GM12878 (cell line): ENCODE data around the gene GSTCD. TPM values are rescaled to one million over a fixed set of nuclear protein-coding genes. Genes with fewer than 3 reads are reported as not detected.

Source experiments
- ATAC-seq: fragments of 200-7000 bp; cut with Tn5 transposase; 3 replicates; pipeline ENCODE4 v1.9.1; 2020; ENCODE audit warnings: mild to moderate bottlenecking, moderate library complexity
- BruUV-seq: library from RNA; stranded (reverse); fragments of 400-500 nt; replicated peaks from 2 replicates; lab custom pipeline; 2021; lab: Mats Ljungman, UMichigan
- CTCF ChIA-PET: fragments of 300-600 bp; sonication (Branson Sonifier 250); formaldehyde crosslinking; extraction: SDS; loops from one replicate; lab custom pipeline; 2021; ENCODE audit warnings: inconsistent platforms; lab: Yijun Ruan, JAX
- POLR2A ChIA-PET: fragments of 350-600 bp; formaldehyde crosslinking; extraction: SDS; loops from one replicate; lab custom pipeline; 2021; ENCODE audit warnings: inconsistent platforms; lab: Charles Lee
- RAD21 ChIA-PET: fragments of 300-600 bp; sonication (Branson Sonifier 250); formaldehyde crosslinking; loops from one replicate; lab custom pipeline; 2023; ENCODE audit warnings: antibody characterized with exemption; ENCODE audit not compliant: unreplicated experiment; lab: Charles Lee
- SMC1A ChIA-PET: fragments of 300-600 bp; sonication (Branson Sonifier 250); formaldehyde crosslinking; loops from one replicate; lab custom pipeline; 2023; ENCODE audit not compliant: unreplicated experiment, uncharacterized antibody; lab: Charles Lee
- DNase-seq: peaks from one replicate; pipeline ENCODE4 v3.0.0-alpha.2; 2011; ENCODE audit warnings: low read depth, low spot score
- FAIRE-seq: peaks from 3 replicates; lab custom pipeline; 2011; peaks lifted over from hg19 to GRCh38; lab: Jason Lieb, UNC
- H2AFZ ChIP-seq: 2 replicates; pipeline ENCODE4 v1.6.0; 2011; ENCODE audit warnings: low read depth, low read length, control low read depth; ENCODE audit not compliant: control insufficient read depth
- H3K27ac ChIP-seq: 2 replicates; pipeline ENCODE4 v1.5.1; 2011; ENCODE audit warnings: control low read depth; ENCODE audit not compliant: control insufficient read depth, insufficient read depth
- H3K27me3 ChIP-seq, 2 experiments: replicated peaks in 1 of 2; 2 replicates each; pipeline versions ENCODE4 v1.6.0 to v1.6.1; 2011; ENCODE audit warnings: low read length in 1 of 2; ENCODE audit not compliant: control insufficient read depth in 2 of 2, insufficient read depth in 2 of 2
- H3K36me3 ChIP-seq, 2 experiments: 2 replicates each; pipeline ENCODE4 v1.5.1; 2011; ENCODE audit warnings: low read length in 1 of 2; ENCODE audit not compliant: control insufficient read depth in 2 of 2, insufficient read depth in 2 of 2
- H3K4me1 ChIP-seq: 2 replicates; pipeline ENCODE4 v1.6.1; 2011; ENCODE audit warnings: mild to moderate bottlenecking, low read length, moderate library complexity, mixed read lengths; ENCODE audit not compliant: control insufficient read depth, insufficient read depth
- H3K4me2 ChIP-seq: 2 replicates; pipeline ENCODE4 v1.6.0; 2011; ENCODE audit warnings: control low read depth; ENCODE audit not compliant: control insufficient read depth, insufficient read depth
- H3K4me3 ChIP-seq: fragments of 200-600 bp; sonication (generic); 2 replicates; pipeline ENCODE4 v1.5.1; 2016
- H3K79me2 ChIP-seq: 2 replicates; pipeline ENCODE4 v1.6.0; 2011; ENCODE audit warnings: low read length; ENCODE audit not compliant: control insufficient read depth, insufficient read depth
- H3K9ac ChIP-seq: 2 replicates; pipeline ENCODE4 v1.8.0; 2011; ENCODE audit warnings: low read length, control low read depth, mixed read lengths; ENCODE audit not compliant: control insufficient read depth, insufficient read depth
- H3K9me3 ChIP-seq: replicated peaks from 3 replicates; pipeline ENCODE4 v1.5.1; 2011; ENCODE audit warnings: mild to moderate bottlenecking, low read length; ENCODE audit not compliant: control insufficient read depth, insufficient read depth
- H4K20me1 ChIP-seq: 2 replicates; pipeline ENCODE4 v1.6.0; 2011; ENCODE audit not compliant: control insufficient read depth, insufficient read depth
- ASH2L ChIP-seq: fragments of 300-600, 200-600 bp; sonication (generic); IDR thresholded peaks from 2 replicates; pipeline ENCODE4 v1.6.1; 2017; ENCODE audit warnings: low read depth, mild to moderate bottlenecking, borderline replicate concordance
- CHD2 ChIP-seq: IDR thresholded peaks from 2 replicates; pipeline ENCODE4 v1.6.1; 2011; ENCODE audit warnings: low read depth, low read length, improper control_type of control experiment, borderline replicate concordance
- IRF5 ChIP-seq: fragments of 450-650 bp; IDR thresholded peaks from 2 replicates; pipeline ENCODE4 v1.6.1; 2017; ENCODE audit warnings: borderline replicate concordance
- MEF2B ChIP-seq: fragments of 450-650 bp; IDR thresholded peaks from 2 replicates; pipeline ENCODE4 v1.6.1; 2018; ENCODE audit warnings: mild to moderate bottlenecking, moderate library complexity; ENCODE audit not compliant: partially characterized antibody, poor library complexity, severe bottlenecking
- MXI1 ChIP-seq: fragments of 150-350 bp; IDR thresholded peaks from 2 replicates; pipeline ENCODE4 v1.6.1; 2011; ENCODE audit warnings: low read depth, mild to moderate bottlenecking, inconsistent platforms, low read length, improper control_type of control experiment
- POLR2A ChIP-seq: IDR thresholded peaks from 2 replicates; pipeline ENCODE4 v1.6.1; 2011; ENCODE audit warnings: low read depth, mild to moderate bottlenecking, low read length
- RCOR1 ChIP-seq: conservative IDR thresholded peaks from 2 replicates; pipeline ENCODE4 v1.6.1; 2012; ENCODE audit warnings: low read depth, low read length, improper control_type of control experiment
- RUNX3 ChIP-seq: IDR thresholded peaks from 2 replicates; pipeline ENCODE4 v1.6.1; 2012; ENCODE audit warnings: low read length, inconsistent platforms
- SMAD5 ChIP-seq: IDR thresholded peaks from 2 replicates; pipeline ENCODE4 v1.6.1; 2016; ENCODE audit warnings: antibody characterized with exemption, low read depth
- STAT1 ChIP-seq: fragments of 450-650 bp; conservative IDR thresholded peaks from 2 replicates; pipeline ENCODE4 v1.6.1; 2014; ENCODE audit warnings: antibody characterized with exemption, mild to moderate bottlenecking
- TCF3 ChIP-seq: IDR thresholded peaks from 2 replicates; pipeline ENCODE4 v1.6.1; 2012; ENCODE audit warnings: low read depth, mild to moderate bottlenecking, low read length, borderline replicate concordance; ENCODE audit not compliant: insufficient read depth
- ZNF24 ChIP-seq: fragments of 450-650 bp; IDR thresholded peaks from 2 replicates; pipeline ENCODE4 v1.6.1; 2017; ENCODE audit warnings: antibody characterized with exemption, mild to moderate bottlenecking
- WGBS: methylation state at CpG from one replicate; pipeline ENCODE4 v1.1.6; 2016; ENCODE audit warnings: low lambda C conversion rate; ENCODE audit not compliant: insufficient replicate concordance, insufficient coverage; ENCODE audit errors: missing lambda C conversion rate; 5-methylcytosine and 5-hydroxymethylcytosine counted together
- in situ Hi-C: fragments of 300-500 bp; cut with MboI; formaldehyde crosslinking; loops from 9 replicates; pipeline ENCODE4 v1.14.3; 2018; ENCODE audit warnings: mixed read lengths
- intact Hi-C: fragments of 100-400 bp; cut with micrococcal nuclease; formaldehyde crosslinking; loops from one replicate; pipeline ENCODE4 v1.14.2; 2022; ENCODE audit not compliant: unreplicated experiment
- polyA plus RNA-seq, 11 experiments: library from polyadenylated mRNA; depleted of rRNA in 4 of 11; unstranded in 6 of 11; stranded (reverse) in 5 of 11; fragments of >200 nt; fragmentation: Nextera tagmentation in 4 of 11; fragmentation: Illumina TruSeq in 1 of 11; extraction: Ambion mirVana in 4 of 11; extraction: Trizol in 1 of 11; gene quantifications; 1 replicate in 1 of 11; 2 replicates in 10 of 11; pipeline versions ENCODE4 v1.2.1 to v1.2.3, GENCODE V29; 2011 to 2016; ENCODE audit warnings: inconsistent platforms in 2 of 11, missing spikeins in 2 of 11, low read depth in 1 of 11
- total RNA-seq, 4 experiments: library from RNA; depleted of rRNA in 3 of 4; stranded (reverse); fragments of >200 nt in 3 of 4; fragmentation: Illumina TruSeq in 1 of 4; extraction: Trizol in 1 of 4; gene quantifications; 2 replicates each; pipeline versions ENCODE4 v1.2.1 to v1.2.3, GENCODE V29; 2013 to 2021
- TF ChIP-seq, protein P1 (sequence below): fragments of 450-650 bp; IDR thresholded peaks from 2 replicates; pipeline ENCODE4 v1.6.1; 2016; ENCODE audit warnings: mild to moderate bottlenecking
- TF ChIP-seq, protein P2 (sequence below): IDR thresholded peaks from 2 replicates; pipeline ENCODE4 v1.6.1; 2012; ENCODE audit warnings: mild to moderate bottlenecking, low read depth, low read length

The GSTCD gene
- total and polyA plus RNA-seq, 10 of the 15 experiments (the other 5 are each of a cell fraction or from before 2014, with no cell fraction given): 4.3 to 28.4 (median 14.1) TPM

- TF ChIP-seq MEF2B: no peak
- TF ChIP-seq IRF5: no peak
- TF ChIP-seq CHD2: no peak
- no peak for TF ChIP-seq MXI1
- no peak for TF ChIP-seq RCOR1
- 0 out of 2 replicates have a peak, but pooled peaks have one; percentile 43 for TF ChIP-seq RUNX3
- no peak for TF ChIP-seq ZNF24
These were observed 186.3 kb downstream of the GSTCD start, which contains the start of gene NPNT (continued) for GRCh38 chr4:105894660-105895582.

DNA sequence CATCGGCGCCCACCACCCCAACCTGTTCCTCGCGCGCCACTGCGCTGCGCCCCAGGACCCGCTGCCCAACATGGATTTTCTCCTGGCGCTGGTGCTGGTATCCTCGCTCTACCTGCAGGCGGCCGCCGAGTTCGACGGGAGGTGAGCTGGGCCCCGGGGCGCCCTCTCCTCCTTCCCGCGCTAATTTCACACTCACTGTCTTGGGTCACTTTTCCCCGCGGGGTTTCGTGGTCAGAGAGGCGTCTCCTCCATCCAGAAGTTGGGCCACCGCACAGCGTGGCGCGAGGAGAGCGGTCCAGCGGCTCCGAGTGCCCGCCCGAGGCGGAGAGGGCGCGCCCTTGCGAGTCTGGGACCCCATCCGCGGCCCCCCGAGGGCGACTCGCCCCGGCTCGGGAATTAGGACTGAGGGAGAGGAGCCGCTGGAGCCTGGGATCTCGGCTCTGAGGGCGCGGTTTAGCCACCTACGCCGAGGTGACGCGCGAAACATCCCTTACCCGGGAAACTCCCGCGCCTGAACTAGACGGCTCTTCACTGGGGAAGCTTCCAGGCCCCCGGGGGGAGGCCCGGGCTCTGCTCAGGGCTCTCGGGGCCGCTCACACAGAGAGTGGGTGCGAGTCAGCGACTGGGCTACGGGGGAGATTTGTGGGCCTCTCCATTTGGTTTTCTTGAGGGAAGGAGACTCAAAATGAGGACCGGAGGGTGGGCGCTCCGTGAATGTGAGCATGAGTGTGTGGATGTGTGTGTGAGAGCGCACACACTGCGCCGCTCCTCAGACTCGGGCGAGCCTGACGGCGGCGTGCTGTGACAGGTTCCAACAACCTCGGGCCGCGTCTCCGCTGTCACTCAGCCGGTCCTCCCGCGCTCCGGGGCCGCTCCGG lies 187.2 kb downstream of the GSTCD start:
- H4K20me1 ChIP-seq: no peaks in the 10 kb centered on the region
- no peaks in the 10 kb centered on the region for H3K9me3 ChIP-seq
- peak; percentile 68 for ATAC-seq
- peaks cover 0 to 3% of the 10 kb centered on the region in 2 experiments; a peak in 1 of 4 replicates for H3K36me3 ChIP-seq
- POLR2A ChIA-PET: no interaction called here
- no peak for FAIRE-seq
- 6% methylated on average over 83 of the region's 84 CpGs for WGBS
- H3K27me3 ChIP-seq: peaks cover 3 to 8% of the 10 kb centered on the region in 2 experiments
- peak overlapping the region; percentile 80 for H3K9ac ChIP-seq
- DNase-seq: no peak
- H3K27ac ChIP-seq: peak overlapping the region; percentile 76
- no TSS peak for BruUV-seq
- RAD21 ChIA-PET: no interaction called here
- CTCF ChIA-PET: no interaction called here
- H3K79me2 ChIP-seq: peaks cover 9% of the 10 kb centered on the region
- intact Hi-C loops: no loop called here
- in situ Hi-C loops: no loop called here
- peaks cover 10% of the 10 kb centered on the region for H3K4me1 ChIP-seq
- peak overlapping the region; percentile 75 for H3K4me3 ChIP-seq
- peak overlapping the region; percentile 80 for H2AFZ ChIP-seq
- peak overlapping the region; percentile 97 for H3K4me2 ChIP-seq
- SMC1A ChIA-PET: no interaction called here
- TF ChIP-seq, protein P1, sequence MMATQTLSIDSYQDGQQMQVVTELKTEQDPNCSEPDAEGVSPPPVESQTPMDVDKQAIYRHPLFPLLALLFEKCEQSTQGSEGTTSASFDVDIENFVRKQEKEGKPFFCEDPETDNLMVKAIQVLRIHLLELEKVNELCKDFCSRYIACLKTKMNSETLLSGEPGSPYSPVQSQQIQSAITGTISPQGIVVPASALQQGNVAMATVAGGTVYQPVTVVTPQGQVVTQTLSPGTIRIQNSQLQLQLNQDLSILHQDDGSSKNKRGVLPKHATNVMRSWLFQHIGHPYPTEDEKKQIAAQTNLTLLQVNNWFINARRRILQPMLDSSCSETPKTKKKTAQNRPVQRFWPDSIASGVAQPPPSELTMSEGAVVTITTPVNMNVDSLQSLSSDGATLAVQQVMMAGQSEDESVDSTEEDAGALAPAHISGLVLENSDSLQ: peak; percentile 84
- TF ChIP-seq RCOR1: no peak
- peak; percentile 38; the same call in 1 of the 2 replicates for TF ChIP-seq SMAD5
- peak; percentile 89; the same call in 1 of the 2 replicates for TF ChIP-seq ASH2L
- TF ChIP-seq POLR2A: peak; percentile 75
- TF ChIP-seq TCF3: no peak
- no peak for TF ChIP-seq STAT1
- TF ChIP-seq, protein P2, sequence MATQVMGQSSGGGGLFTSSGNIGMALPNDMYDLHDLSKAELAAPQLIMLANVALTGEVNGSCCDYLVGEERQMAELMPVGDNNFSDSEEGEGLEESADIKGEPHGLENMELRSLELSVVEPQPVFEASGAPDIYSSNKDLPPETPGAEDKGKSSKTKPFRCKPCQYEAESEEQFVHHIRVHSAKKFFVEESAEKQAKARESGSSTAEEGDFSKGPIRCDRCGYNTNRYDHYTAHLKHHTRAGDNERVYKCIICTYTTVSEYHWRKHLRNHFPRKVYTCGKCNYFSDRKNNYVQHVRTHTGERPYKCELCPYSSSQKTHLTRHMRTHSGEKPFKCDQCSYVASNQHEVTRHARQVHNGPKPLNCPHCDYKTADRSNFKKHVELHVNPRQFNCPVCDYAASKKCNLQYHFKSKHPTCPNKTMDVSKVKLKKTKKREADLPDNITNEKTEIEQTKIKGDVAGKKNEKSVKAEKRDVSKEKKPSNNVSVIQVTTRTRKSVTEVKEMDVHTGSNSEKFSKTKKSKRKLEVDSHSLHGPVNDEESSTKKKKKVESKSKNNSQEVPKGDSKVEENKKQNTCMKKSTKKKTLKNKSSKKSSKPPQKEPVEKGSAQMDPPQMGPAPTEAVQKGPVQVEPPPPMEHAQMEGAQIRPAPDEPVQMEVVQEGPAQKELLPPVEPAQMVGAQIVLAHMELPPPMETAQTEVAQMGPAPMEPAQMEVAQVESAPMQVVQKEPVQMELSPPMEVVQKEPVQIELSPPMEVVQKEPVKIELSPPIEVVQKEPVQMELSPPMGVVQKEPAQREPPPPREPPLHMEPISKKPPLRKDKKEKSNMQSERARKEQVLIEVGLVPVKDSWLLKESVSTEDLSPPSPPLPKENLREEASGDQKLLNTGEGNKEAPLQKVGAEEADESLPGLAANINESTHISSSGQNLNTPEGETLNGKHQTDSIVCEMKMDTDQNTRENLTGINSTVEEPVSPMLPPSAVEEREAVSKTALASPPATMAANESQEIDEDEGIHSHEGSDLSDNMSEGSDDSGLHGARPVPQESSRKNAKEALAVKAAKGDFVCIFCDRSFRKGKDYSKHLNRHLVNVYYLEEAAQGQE: 0 out of 2 replicates have a peak, but pooled peaks have one; percentile 19
